ENCODE data around the gene MAGI2.

The MAGI2 gene

GRCh38 chr7:78171398-78171797 is 1282.1 kb downstream of the MAGI2 start:
- Histone ChIP-seq H3K4ac (ENCODE audit: low read depth in 1 of 2, low read length in 2 of 2) (no peak overlapping the region), H4K8ac (ENCODE audit: low read length) (no peak overlapping the region), H2AFZ (ENCODE audit: low read depth, low read length) (no peak overlapping the region), H3K4me2 (ENCODE audit: low read length, poor library complexity, severe bottlenecking) (no peak overlapping the region), H3K79me1 (replicated peaks; ENCODE audit: low read length, poor library complexity, severe bottlenecking) (no peaks in the 10 kb centered on the region), H2BK5ac (ENCODE audit: low read depth, low read length, poor library complexity, severe bottlenecking) (no peak overlapping the region), H3K4me1 (ENCODE audit: control insufficient read depth, insufficient read depth, low read depth, low read length) (no peaks in the 10 kb centered on the region), H3K18ac (ENCODE audit: low read depth in 1 of 2, low read length in 2 of 2) (peak overlapping the region in 1 of 2 experiments; percentile 54), H3K27me3 (ENCODE audit: control insufficient read depth in 1 of 2, insufficient read depth in 1 of 2, low read length in 2 of 2) (no peaks in the 10 kb centered on the region), H3K23ac (ENCODE audit: low read length in 2 of 2) (no peak overlapping the region), H4K91ac (ENCODE audit: low read length) (no peak overlapping the region), H3K9ac (ENCODE audit: low read length) (no peak overlapping the region), H3K36me3 (ENCODE audit: control insufficient read depth in 1 of 2, insufficient read depth in 2 of 2, low read depth in 1 of 2, low read length in 2 of 2) (no peaks in the 10 kb centered on the region), H2AK5ac (ENCODE audit: low read length, severe bottlenecking) (no peak overlapping the region), H3K27ac (ENCODE audit: low read length, poor library complexity, severe bottlenecking) (no peak overlapping the region), H2BK12ac (ENCODE audit: low read length in 2 of 2) (peak overlapping the region in 1 of 2 experiments; percentile 69), H3K9me3 (ENCODE audit: control insufficient read depth, low read length) (no peaks in the 10 kb centered on the region), H3K4me3 (ENCODE audit: insufficient read depth in 1 of 2, low read depth in 1 of 2, low read length in 2 of 2) (no peak overlapping the region), H3K14ac (ENCODE audit: low read length in 2 of 2) (peak overlapping the region in 1 of 2 experiments; percentile 69), H2BK120ac (ENCODE audit: low read depth, low read length) (no peak overlapping the region), H2BK15ac (ENCODE audit: low read depth, poor library complexity, severe bottlenecking) (no peak overlapping the region)
- no peak for DNase-seq
- 98% methylated on average over 2 of the region's 2 CpGs for WGBS

DNA sequence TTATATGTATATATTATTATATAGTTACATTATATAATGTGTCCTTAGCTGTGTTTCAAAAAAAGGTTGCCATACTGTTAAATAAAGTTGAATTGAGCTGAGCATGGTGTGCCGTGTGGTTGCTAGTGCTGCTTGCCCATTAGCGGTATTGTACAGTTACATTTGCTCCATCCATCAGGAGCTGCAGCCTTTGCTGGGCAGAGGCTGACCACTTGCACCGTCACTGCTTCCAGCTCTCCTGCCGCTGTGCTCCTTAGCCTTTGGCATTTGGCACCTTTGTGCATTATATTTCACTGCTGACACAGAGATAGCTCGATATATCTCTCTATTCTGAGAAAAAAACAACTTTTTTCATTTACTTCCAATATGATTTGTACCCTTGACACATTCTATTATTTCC is 1282.7 kb downstream of the MAGI2 start:
- no peak overlapping the region for H3K4me3 ChIP-seq (ENCODE audit: insufficient read depth in 1 of 2, low read depth in 1 of 2, low read length in 2 of 2)
- H2BK5ac ChIP-seq (ENCODE audit: low read depth, low read length, poor library complexity, severe bottlenecking), result no peak overlapping the region
- H4K91ac ChIP-seq (ENCODE audit: low read length), result no peak overlapping the region
- H2BK12ac ChIP-seq (ENCODE audit: low read length in 2 of 2), result no peak overlapping the region
- no peak overlapping the region for H2BK120ac ChIP-seq (ENCODE audit: low read depth, low read length)
- H3K4me1 ChIP-seq (ENCODE audit: control insufficient read depth, insufficient read depth, low read depth, low read length), result no peaks in the 10 kb centered on the region
- no peak overlapping the region for H2AFZ ChIP-seq (ENCODE audit: low read depth, low read length)
- H2BK15ac ChIP-seq (ENCODE audit: low read depth, poor library complexity, severe bottlenecking), result no peak overlapping the region
- no peak overlapping the region for H3K9ac ChIP-seq (ENCODE audit: low read length)
- no peak overlapping the region for H3K27ac ChIP-seq (ENCODE audit: low read length, poor library complexity, severe bottlenecking)
- H2AK5ac ChIP-seq (ENCODE audit: low read length, severe bottlenecking), result no peak overlapping the region
- H3K4ac ChIP-seq (ENCODE audit: low read depth in 1 of 2, low read length in 2 of 2), result no peak overlapping the region
- H3K18ac ChIP-seq (ENCODE audit: low read depth in 1 of 2, low read length in 2 of 2), result no peak overlapping the region
- H3K9me3 ChIP-seq (ENCODE audit: control insufficient read depth, low read length), result no peaks in the 10 kb centered on the region
- DNase-seq, result no peak
- WGBS, result 97% methylated on average over 5 of the region's 5 CpGs
- no peak overlapping the region for H4K8ac ChIP-seq (ENCODE audit: low read length)
- no peak overlapping the region for H3K4me2 ChIP-seq (ENCODE audit: low read length, poor library complexity, severe bottlenecking)
- H3K36me3 ChIP-seq (ENCODE audit: control insufficient read depth in 1 of 2, insufficient read depth in 2 of 2, low read depth in 1 of 2, low read length in 2 of 2), result no peaks in the 10 kb centered on the region
- H3K14ac ChIP-seq (ENCODE audit: low read length in 2 of 2), result no peak overlapping the region
- no peak overlapping the region for H3K23ac ChIP-seq (ENCODE audit: low read length in 2 of 2)
- H3K27me3 ChIP-seq (ENCODE audit: control insufficient read depth in 1 of 2, insufficient read depth in 1 of 2, low read length in 2 of 2), result no peaks in the 10 kb centered on the region
- no peaks in the 10 kb centered on the region for H3K79me1 ChIP-seq (replicated peaks; ENCODE audit: low read length, poor library complexity, severe bottlenecking)

GRCh38 chr7:78169992-78170391 is 1283.5 kb downstream of the MAGI2 start:
- Histone ChIP-seq H3K9me3 (ENCODE audit: control insufficient read depth, low read length) (no peaks in the 10 kb centered on the region), H3K27me3 (ENCODE audit: control insufficient read depth in 1 of 2, insufficient read depth in 1 of 2, low read length in 2 of 2) (no peaks in the 10 kb centered on the region), H3K4ac (ENCODE audit: low read depth in 1 of 2, low read length in 2 of 2) (no peak overlapping the region), H3K4me3 (ENCODE audit: insufficient read depth in 1 of 2, low read depth in 1 of 2, low read length in 2 of 2) (no peak overlapping the region), H3K4me2 (ENCODE audit: low read length, poor library complexity, severe bottlenecking) (no peak overlapping the region), H4K8ac (ENCODE audit: low read length) (no peak overlapping the region), H2BK15ac (ENCODE audit: low read depth, poor library complexity, severe bottlenecking) (no peak overlapping the region), H2BK120ac (ENCODE audit: low read depth, low read length) (no peak overlapping the region), H3K23ac (ENCODE audit: low read length in 2 of 2) (no peak overlapping the region), H2AFZ (ENCODE audit: low read depth, low read length) (no peak overlapping the region), H3K18ac (ENCODE audit: low read depth in 1 of 2, low read length in 2 of 2) (no peak overlapping the region), H2BK12ac (ENCODE audit: low read length in 2 of 2) (no peak overlapping the region), H3K14ac (ENCODE audit: low read length in 2 of 2) (no peak overlapping the region), H3K9ac (ENCODE audit: low read length) (no peak overlapping the region), H2AK5ac (ENCODE audit: low read length, severe bottlenecking) (no peak overlapping the region), H3K4me1 (ENCODE audit: control insufficient read depth, insufficient read depth, low read depth, low read length) (no peaks in the 10 kb centered on the region), H4K91ac (ENCODE audit: low read length) (no peak overlapping the region), H3K36me3 (ENCODE audit: control insufficient read depth in 1 of 2, insufficient read depth in 2 of 2, low read depth in 1 of 2, low read length in 2 of 2) (no peaks in the 10 kb centered on the region), H3K27ac (ENCODE audit: low read length, poor library complexity, severe bottlenecking) (no peak overlapping the region), H2BK5ac (ENCODE audit: low read depth, low read length, poor library complexity, severe bottlenecking) (no peak overlapping the region), H3K79me1 (replicated peaks; ENCODE audit: low read length, poor library complexity, severe bottlenecking) (no peaks in the 10 kb centered on the region)
- WGBS, result 97% methylated on average over 2 of the region's 2 CpGs
- no peak for DNase-seq

GRCh38 chr7:78168865-78169264 is 1284.6 kb downstream of the MAGI2 start:
- H2BK120ac ChIP-seq (ENCODE audit: low read depth, low read length), result no peak overlapping the region
- H3K4me2 ChIP-seq (ENCODE audit: low read length, poor library complexity, severe bottlenecking), result no peak overlapping the region
- H2BK5ac ChIP-seq (ENCODE audit: low read depth, low read length, poor library complexity, severe bottlenecking), result no peak overlapping the region
- WGBS, result 82% methylated on average over 2 of the region's 2 CpGs
- no peak overlapping the region for H3K27ac ChIP-seq (ENCODE audit: low read length, poor library complexity, severe bottlenecking)
- no peak overlapping the region for H2BK12ac ChIP-seq (ENCODE audit: low read length in 2 of 2)
- H3K9me3 ChIP-seq (ENCODE audit: control insufficient read depth, low read length), result no peaks in the 10 kb centered on the region
- H3K27me3 ChIP-seq (ENCODE audit: control insufficient read depth in 1 of 2, insufficient read depth in 1 of 2, low read length in 2 of 2), result no peaks in the 10 kb centered on the region
- no peak overlapping the region for H2AK5ac ChIP-seq (ENCODE audit: low read length, severe bottlenecking)
- H4K91ac ChIP-seq (ENCODE audit: low read length), result no peak overlapping the region
- H2BK15ac ChIP-seq (ENCODE audit: low read depth, poor library complexity, severe bottlenecking), result no peak overlapping the region
- no peak overlapping the region for H3K18ac ChIP-seq (ENCODE audit: low read depth in 1 of 2, low read length in 2 of 2)
- no peak overlapping the region for H4K8ac ChIP-seq (ENCODE audit: low read length)
- H3K4me3 ChIP-seq (ENCODE audit: insufficient read depth in 1 of 2, low read depth in 1 of 2, low read length in 2 of 2), result no peak overlapping the region
- no peak for DNase-seq
- H3K79me1 ChIP-seq (replicated peaks; ENCODE audit: low read length, poor library complexity, severe bottlenecking), result no peaks in the 10 kb centered on the region
- no peak overlapping the region for H3K23ac ChIP-seq (ENCODE audit: low read length in 2 of 2)
- H2AFZ ChIP-seq (ENCODE audit: low read depth, low read length), result no peak overlapping the region
- no peaks in the 10 kb centered on the region for H3K36me3 ChIP-seq (ENCODE audit: control insufficient read depth in 1 of 2, insufficient read depth in 2 of 2, low read depth in 1 of 2, low read length in 2 of 2)
- no peak overlapping the region for H3K4ac ChIP-seq (ENCODE audit: low read depth in 1 of 2, low read length in 2 of 2)
- H3K14ac ChIP-seq (ENCODE audit: low read length in 2 of 2), result no peak overlapping the region
- no peaks in the 10 kb centered on the region for H3K4me1 ChIP-seq (ENCODE audit: control insufficient read depth, insufficient read depth, low read depth, low read length)
- no peak overlapping the region for H3K9ac ChIP-seq (ENCODE audit: low read length)
